Heart left ventricle (tissue), 16 donors: ENCODE data around the gene TMSB15C. TPM values are rescaled to one million over a fixed set of nuclear protein-coding genes. Genes with fewer than 3 reads are reported as not detected.

Experiments used
- ATAC-seq, 4 donors: fragments of 200-7000 bp; cut with Tn5 transposase; one replicate each; pipeline ENCODE4 v1.9.1; 2020 to 2022; ENCODE audit warnings: moderate library complexity in 4 of 4, mild to moderate bottlenecking in 3 of 4, moderate number of reproducible peaks in 1 of 4
- DNase-seq, 5 donors: peaks; one replicate each; pipeline ENCODE4 v3.0.0-alpha.2; 2020
- H3K27ac ChIP-seq, 12 donors: fragments of 200-600 bp; sonication (generic) in 4 of 12; one replicate each; pipeline versions ENCODE4 v1.5.0 to v1.8.0; 2016 to 2022; ENCODE audit warnings: mild to moderate bottlenecking in 2 of 12
- H3K27me3 ChIP-seq, 9 donors: fragments of 200-600 bp; sonication (generic) in 2 of 9; one replicate each; pipeline versions ENCODE4 v1.5.1 to v1.8.0; 2016 to 2022; ENCODE audit warnings: mild to moderate bottlenecking in 3 of 9
- H3K36me3 ChIP-seq, 9 donors: fragments of 200-600 bp; sonication (generic) in 2 of 9; one replicate each; pipeline versions ENCODE4 v1.5.0 to v1.8.0; 2018 to 2022; ENCODE audit warnings: mild to moderate bottlenecking in 2 of 9
- H3K4me1 ChIP-seq, 12 donors: fragments of 200-600 bp; sonication (generic) in 4 of 12; one replicate each; pipeline versions ENCODE4 v1.5.0 to v1.8.0; 2016 to 2022; ENCODE audit warnings: mild to moderate bottlenecking in 3 of 12
- H3K4me3 ChIP-seq, 12 donors: fragments of 200-600 bp; sonication (generic) in 4 of 12; one replicate each; pipeline versions ENCODE4 v1.5.0 to v1.8.0; 2017 to 2022; ENCODE audit warnings: mild to moderate bottlenecking in 9 of 12, moderate library complexity in 4 of 12
- H3K9me3 ChIP-seq, 12 donors: fragments of 200-600 bp; sonication (generic) in 4 of 12; one replicate each; pipeline versions ENCODE4 v1.5.0 to v1.8.0; 2016 to 2022; ENCODE audit warnings: mild to moderate bottlenecking in 1 of 12
- POLR2A ChIP-seq, 2 donors: fragments of 450-650 bp; IDR thresholded peaks; one replicate each; pipeline ENCODE4 v1.6.1; 2017; ENCODE audit warnings: antibody characterized with exemption in 2 of 2, mild to moderate bottlenecking in 2 of 2, moderate library complexity in 2 of 2
- WGBS, 4 donors: extraction: QIAGEN DNeasy Blood & Tissue Kit in 2 of 4; methylation state at CpG; one replicate each; pipeline versions ENCODE4 v1.1.5 to v1.1.7; 2013 to 2018; 5-methylcytosine and 5-hydroxymethylcytosine counted together
- intact Hi-C, 10 donors: fragments of 100-400 bp; cut with DNase I; formaldehyde crosslinking; loops; one replicate each; pipeline versions ENCODE4 v1.11.1 to v1.14.2; 2022
- polyA plus RNA-seq, 2 donors: library from polyadenylated mRNA; stranded (reverse); fragments of 200-250 nt; gene quantifications; one replicate each; pipeline ENCODE4 v1.2.3, GENCODE V29; 2013
- total RNA-seq, 9 donors: library from RNA; depleted of rRNA in 2 of 9; stranded (reverse); fragments of >200 nt in 2 of 9; fragmentation: NEBNext Ultra II Directional in 3 of 9; extraction: Animal tissue kit (Norgen Biotek cat#: 25700) in 3 of 9; gene quantifications; one replicate each; pipeline versions ENCODE4 v1.1.0 to v1.2.4, GENCODE V29; 2016 to 2023
- TF ChIP-seq, protein P1 (sequence below), 12 donors: fragments of 200-600 bp; sonication (generic) in 4 of 12; IDR thresholded peaks; one replicate each; pipeline versions ENCODE4 v1.5.0 to v1.8.0; 2018 to 2022; ENCODE audit warnings: antibody characterized with exemption in 12 of 12, mild to moderate bottlenecking in 5 of 12
- donor health status: ischemic (EF 13 %, LVEDD 7.1; RV severe dilation, severe dysfunction).
- donor health status: healthy with polysubstance abuse.
- donor health status: DM: no; HTN: yes; CAD: no.
- donor health status: DM: no; HTN: no; CAD: no.
- donor health status: ischemic (EF 25% LVEDD 6.9; RV normal size, moderate dysfunction).
- donor health status: ischemic (EF 25% LVEDD 5.7; RV mildly dilated, moderate dysfunction).
- donor health status: healthy.
- donor health status: DM: yes; HTN: yes; CAD: no.
- donor health status: ischemic (EF 35%, LVEDD 5.7; RV mildly dilated, moderate dysfunction).
- donor health status: nonischemic (EF 11% LVEDD 7.7; RV severe dilation, severe dysfunction).
- donor health status: DM: yes; HTN: yes; CAD: no.
- donor health status: PGD.
- donor health status: ischemic (EF 29% LVEDD 5.4; RV normal size, mild dysfunction).
- donor health status: nonischemic (EF 23%, LVEDD 6.1; RV moderate dilation, normal function).

Gene TMSB15C
- total and polyA plus RNA-seq, 11 donors = 0.08 to 0.54 (median 0.19) TPM; not detected in 4

DNA sequence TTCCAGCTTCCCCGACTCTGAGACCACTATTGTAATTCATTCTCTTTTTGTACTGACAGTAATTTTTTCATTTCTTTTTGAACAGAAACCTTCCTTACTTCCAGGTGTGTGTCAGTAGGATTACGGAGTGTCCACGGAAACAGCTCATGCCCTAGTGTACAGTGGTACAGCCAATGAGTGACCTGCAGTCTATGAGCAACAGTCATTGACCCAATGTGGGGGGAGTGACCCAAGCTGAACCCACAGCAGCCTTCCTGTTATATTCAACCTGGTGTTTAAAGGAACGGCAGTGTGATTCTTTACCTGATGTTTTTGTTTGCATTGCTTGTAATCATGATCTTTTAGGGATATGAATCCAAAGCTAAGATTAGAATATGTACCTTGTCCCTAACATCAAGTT lies 35.0 kb downstream of the TMSB15C start:
- no peaks in the 10 kb centered on the region for H3K9me3 ChIP-seq
- DNase-seq (no peak), ATAC-seq (no peak)
- no peak overlapping the region for H3K27ac ChIP-seq
- H3K4me3 ChIP-seq = no peak overlapping the region
- TF ChIP-seq, protein P1, sequence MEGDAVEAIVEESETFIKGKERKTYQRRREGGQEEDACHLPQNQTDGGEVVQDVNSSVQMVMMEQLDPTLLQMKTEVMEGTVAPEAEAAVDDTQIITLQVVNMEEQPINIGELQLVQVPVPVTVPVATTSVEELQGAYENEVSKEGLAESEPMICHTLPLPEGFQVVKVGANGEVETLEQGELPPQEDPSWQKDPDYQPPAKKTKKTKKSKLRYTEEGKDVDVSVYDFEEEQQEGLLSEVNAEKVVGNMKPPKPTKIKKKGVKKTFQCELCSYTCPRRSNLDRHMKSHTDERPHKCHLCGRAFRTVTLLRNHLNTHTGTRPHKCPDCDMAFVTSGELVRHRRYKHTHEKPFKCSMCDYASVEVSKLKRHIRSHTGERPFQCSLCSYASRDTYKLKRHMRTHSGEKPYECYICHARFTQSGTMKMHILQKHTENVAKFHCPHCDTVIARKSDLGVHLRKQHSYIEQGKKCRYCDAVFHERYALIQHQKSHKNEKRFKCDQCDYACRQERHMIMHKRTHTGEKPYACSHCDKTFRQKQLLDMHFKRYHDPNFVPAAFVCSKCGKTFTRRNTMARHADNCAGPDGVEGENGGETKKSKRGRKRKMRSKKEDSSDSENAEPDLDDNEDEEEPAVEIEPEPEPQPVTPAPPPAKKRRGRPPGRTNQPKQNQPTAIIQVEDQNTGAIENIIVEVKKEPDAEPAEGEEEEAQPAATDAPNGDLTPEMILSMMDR (IDR thresholded peaks at IDR 0.05) = no peak
- TF ChIP-seq POLR2A (IDR thresholded peaks at IDR 0.05) = no peak
- no peaks in the 10 kb centered on the region for H3K4me1 ChIP-seq
- intact Hi-C loops = no loop called here
- no peaks in the 10 kb centered on the region for H3K36me3 ChIP-seq
- peaks cover 0 to 54% (median 0%) of the 10 kb centered on the region in 9 donors for H3K27me3 ChIP-seq
- WGBS, 4 donors = 84 to 90% (median 85%) methylated on average over 4 of the region's 4 CpGs

DNA sequence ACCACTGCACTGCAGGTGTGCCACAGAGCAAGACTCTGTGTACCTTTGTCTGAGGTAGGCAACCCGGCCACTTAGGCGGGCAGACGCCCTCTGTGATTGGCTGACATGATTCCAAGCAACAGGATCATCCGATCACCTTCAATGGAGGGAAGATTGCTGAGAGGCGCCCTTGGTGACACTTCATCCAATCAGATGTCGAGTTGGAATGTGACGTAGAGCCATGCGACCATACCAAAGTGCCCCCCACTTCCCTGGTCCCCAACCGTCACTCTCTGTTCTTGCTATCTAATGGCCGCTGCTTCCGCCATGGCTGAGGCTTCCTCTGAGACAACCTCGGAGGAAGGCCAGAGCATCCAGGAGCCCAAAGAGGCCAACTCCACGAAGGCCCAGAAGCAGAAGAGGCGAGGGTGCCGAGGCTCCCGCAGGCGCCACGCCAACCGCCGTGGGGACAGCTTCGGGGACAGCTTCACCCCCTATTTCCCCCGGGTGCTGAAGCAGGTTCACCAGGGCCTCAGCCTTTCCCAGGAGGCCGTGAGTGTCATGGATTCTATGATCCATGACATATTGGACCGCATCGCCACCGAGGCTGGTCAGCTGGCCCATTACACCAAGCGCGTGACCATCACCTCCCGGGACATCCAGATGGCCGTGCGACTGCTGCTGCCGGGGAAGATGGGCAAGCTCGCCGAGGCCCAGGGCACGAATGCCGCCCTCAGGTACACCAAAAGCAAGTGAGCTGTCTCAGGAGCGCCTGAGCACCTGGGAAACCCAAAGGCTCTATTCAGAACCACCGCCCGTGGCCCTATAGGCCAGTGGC lies 36.1 kb downstream of the TMSB15C start, which contains the start of gene H2BW2:
H2BW2 (plus strand) TSS at position 268 of the 817 bp plus-strand sequence; CDS start at position 307, 39 bp downstream.
- H3K9me3 ChIP-seq = peaks cover 0 to 5% (median 0%) of the 10 kb centered on the region in 12 donors
- H3K4me1 ChIP-seq = no peaks in the 10 kb centered on the region
- TF ChIP-seq POLR2A (IDR thresholded peaks at IDR 0.05) = no peak
- TF ChIP-seq, protein P1 (IDR thresholded peaks at IDR 0.05) = no peak
- ATAC-seq (no peak), DNase-seq (no peak)
- no peak within 1 kb of the TSS for H3K4me3 ChIP-seq
- WGBS, 4 donors = 86 to 92% (median 90%) methylated on average over 36 to 39 of the region's 39 CpGs
- no peak within 1 kb of the TSS for H3K27ac ChIP-seq
- H3K36me3 ChIP-seq = no peaks in the 10 kb centered on the region
- intact Hi-C loops = no loop called here
- peaks cover 0 to 60% (median 0%) of the 10 kb centered on the region in 9 donors for H3K27me3 ChIP-seq

Other genes starting within 250 kb of the TMSB15C start
- 10 to 100 TPM in 8 of 9 donors, 1 to 10 TPM in 1; 7.6 to 44.7 (median 28.4) TPM for gene RAB9B, start 244.0 kb downstream of the TMSB15C start, total RNA-seq
- gene RAB9B, start 244.0 kb downstream of the TMSB15C start, polyA plus RNA-seq = 1 to 10 TPM; 6.8 to 8.3 TPM
- gene TMSB15B, start 113.6 kb downstream of the TMSB15C start, total RNA-seq = 1 to 10 TPM in 1 of 9 donors, under 1 TPM in 6, not detected in 2; 0.14 to 1.2 (median 0.56) TPM
- gene TMSB15B, start 113.6 kb downstream of the TMSB15C start, polyA plus RNA-seq = under 1 TPM; 0.38 to 0.94 TPM
- not detected for gene H2BW1, start 62.5 kb downstream of the TMSB15C start, total RNA-seq
- gene H2BW1, start 62.5 kb downstream of the TMSB15C start, polyA plus RNA-seq = not detected
- not detected for gene H2BW2, start 36.3 kb downstream of the TMSB15C start, total RNA-seq
- not detected for gene H2BW2, start 36.3 kb downstream of the TMSB15C start, polyA plus RNA-seq
- 1 to 10 TPM in 3 of 9 donors, under 1 TPM in 5, not detected in 1; 0.14 to 1.4 (median 0.91) TPM for gene ZCCHC18, start 36.3 kb upstream of the TMSB15C start, total RNA-seq
- under 1 TPM; 0.38 to 0.51 TPM for gene ZCCHC18, start 36.3 kb upstream of the TMSB15C start, polyA plus RNA-seq
- gene SLC25A53, start 80.8 kb upstream of the TMSB15C start, total RNA-seq = 10 to 100 TPM in 6 of 9 donors, 1 to 10 TPM in 3; 5.3 to 16.5 (median 11.3) TPM
- 1 to 10 TPM; 6.6 to 8.7 TPM for gene SLC25A53, start 80.8 kb upstream of the TMSB15C start, polyA plus RNA-seq
- 10 to 100 TPM in 7 of 9 donors, 1 to 10 TPM in 2; 9.0 to 13.9 (median 11.3) TPM for gene FAM199X, start 90.2 kb upstream of the TMSB15C start, total RNA-seq
- gene FAM199X, start 90.2 kb upstream of the TMSB15C start, polyA plus RNA-seq = 10 to 100 TPM in 1 of 2 donors, 1 to 10 TPM in 1; 5.0 to 10.9 TPM
- not detected for gene ESX1, start 178.7 kb upstream of the TMSB15C start, total RNA-seq
- gene ESX1, start 178.7 kb upstream of the TMSB15C start, polyA plus RNA-seq = not detected